D721Med (cell line): ENCODE measurements around the gene SPDYE6.
"Not testable (repeated sequence)": the region's sequence is repeated elsewhere in the genome, so short reads cannot be mapped to it uniquely, and the experiment has no call there.

Experiments used
- DNase-seq: peaks from one replicate; pipeline ENCODE4 v3.0.0; 2011; ENCODE audit warnings: low spot score; ENCODE audit not compliant: insufficient read length
- FAIRE-seq: peaks from 2 replicates; lab custom pipeline; 2011; peaks lifted over from hg19 to GRCh38; lab: Jason Lieb, UNC
- CTCF ChIP-seq: IDR thresholded peaks from 2 replicates; pipeline ENCODE4 v1.5.1; 2012; ENCODE audit warnings: mild to moderate bottlenecking, control low read depth; ENCODE audit not compliant: insufficient read depth; ENCODE audit errors: missing control alignments

Gene SPDYE6

GRCh38 chr7:102376964-102377466 lies 20.8 kb upstream of the SPDYE6 start:
- DNase-seq (no peak), FAIRE-seq (no peak)
- no peak for TF ChIP-seq CTCF

- not testable (repeated sequence) for FAIRE-seq
Observed at GRCh38 chr7:102372796-102373195, 16.6 kb upstream of the SPDYE6 start.

GRCh38 chr7:102370038-102370437 lies 13.8 kb upstream of the SPDYE6 start:
- not testable (repeated sequence) for FAIRE-seq, DNase-seq

More at GRCh38 chr7:102372796-102373195, 16.6 kb upstream of the SPDYE6 start:
- not testable (repeated sequence) for DNase-seq

- FAIRE-seq, DNase-seq: not testable (repeated sequence)
Observed at GRCh38 chr7:102365390-102365789, 9.1 kb upstream of the SPDYE6 start.

- DNase-seq, FAIRE-seq: not testable (repeated sequence)
Observed at GRCh38 chr7:102364394-102364886, 8.2 kb upstream of the SPDYE6 start.

- peak; percentile 2 for TF ChIP-seq CTCF
- DNase-seq, result peak; percentile 34
- not testable (repeated sequence) for FAIRE-seq
Observed at GRCh38 chr7:102363549-102364393, 7.5 kb upstream of the SPDYE6 start.

- not testable (repeated sequence) for DNase-seq, FAIRE-seq
Observed at GRCh38 chr7:102346983-102347382, 9.3 kb downstream of the SPDYE6 start.

- not testable (repeated sequence) for DNase-seq, FAIRE-seq
Observed at GRCh38 chr7:102340599-102341368, 15.5 kb downstream of the SPDYE6 start.

GRCh38 chr7:102337420-102337819 lies 18.8 kb downstream of the SPDYE6 start:
- DNase-seq, FAIRE-seq: not testable (repeated sequence)

- DNase-seq, FAIRE-seq: not testable (repeated sequence)
Observed at GRCh38 chr7:102337002-102337401, 19.2 kb downstream of the SPDYE6 start.

- DNase-seq, FAIRE-seq: not testable (repeated sequence)
Observed at GRCh38 chr7:102335574-102335973, 20.7 kb downstream of the SPDYE6 start.

- not testable (repeated sequence) for DNase-seq, FAIRE-seq
Observed at GRCh38 chr7:102330666-102331460, 25.4 kb downstream of the SPDYE6 start.

GRCh38 chr7:102329366-102329765 lies 26.9 kb downstream of the SPDYE6 start:
- not testable (repeated sequence) for FAIRE-seq, DNase-seq

- not testable (repeated sequence) for FAIRE-seq, DNase-seq
Observed at GRCh38 chr7:102328863-102329262, 27.4 kb downstream of the SPDYE6 start.

GRCh38 chr7:102327183-102327582 lies 29.1 kb downstream of the SPDYE6 start:
- FAIRE-seq, DNase-seq: not testable (repeated sequence)
